Mucosa of stomach (tissue), 1 donor: ENCODE measurements around the gene SORT1.

Experiments
- H3K27me3 ChIP-seq: one replicate; pipeline ENCODE4 v1.7.0; 2013; ENCODE audit warnings: mild to moderate bottlenecking, low read length; ENCODE audit not compliant: control insufficient read depth, insufficient read depth
- H3K36me3 ChIP-seq: one replicate; pipeline ENCODE4 v1.7.0; 2013; ENCODE audit warnings: low read length; ENCODE audit not compliant: control insufficient read depth, insufficient read depth
- H3K4me1 ChIP-seq: one replicate; pipeline ENCODE4 v1.7.0; 2013; ENCODE audit warnings: mild to moderate bottlenecking, low read length; ENCODE audit not compliant: control insufficient read depth, insufficient read depth
- H3K4me3 ChIP-seq: one replicate; pipeline ENCODE4 v1.7.0; 2013; ENCODE audit warnings: low read length
- H3K9ac ChIP-seq: one replicate; pipeline ENCODE4 v1.7.0; 2013; ENCODE audit warnings: mild to moderate bottlenecking, low read length, moderate library complexity
- H3K9me3 ChIP-seq: one replicate; pipeline ENCODE4 v1.7.0; 2013; ENCODE audit warnings: mild to moderate bottlenecking, low read length, moderate library complexity; ENCODE audit not compliant: control insufficient read depth
- donor health status: Pancreatic carcinoma.

Gene SORT1

DNA sequence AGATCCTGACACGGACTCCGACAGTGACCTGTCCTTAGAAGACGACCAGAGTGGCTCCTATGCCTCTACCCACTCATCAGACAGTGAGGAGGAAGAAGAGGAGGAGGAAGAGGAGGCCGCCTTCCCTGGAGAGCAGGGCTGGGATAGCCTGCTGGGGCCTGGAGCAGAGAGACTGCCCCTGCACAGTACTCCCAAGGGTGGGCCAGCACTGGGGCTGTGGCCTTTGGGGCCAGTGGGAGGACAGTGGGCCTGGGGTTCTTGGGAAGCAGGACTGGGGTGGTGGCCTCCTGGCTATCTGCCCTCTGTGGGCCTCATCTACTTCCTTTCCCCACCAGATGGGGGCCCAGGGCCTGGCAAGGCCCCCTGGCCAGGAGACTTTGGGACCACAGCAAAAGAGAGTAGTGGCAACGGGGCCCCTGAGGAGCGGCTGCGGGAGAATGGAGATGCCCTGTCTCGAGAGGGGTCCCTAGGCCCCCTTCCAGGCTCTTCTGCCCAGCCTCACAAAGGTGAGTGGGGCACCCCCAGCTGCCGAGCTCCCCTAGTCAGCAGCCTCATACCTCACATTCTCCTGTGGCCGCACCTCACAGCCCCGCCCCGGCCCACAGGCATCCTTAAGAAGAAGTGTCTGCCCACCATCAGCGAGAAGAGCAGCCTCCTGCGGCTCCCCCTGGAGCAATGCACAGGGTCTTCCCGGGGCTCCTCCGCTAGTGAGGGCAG is 124.7 kb downstream of the SORT1 start:
- Histone ChIP-seq H3K9me3 (no peaks in the 10 kb centered on the region), H3K4me3 (no peak overlapping the region), H3K9ac (no peak overlapping the region), H3K4me1 (peaks cover 36% of the 10 kb centered on the region), H3K36me3 (no peaks in the 10 kb centered on the region), H3K27me3 (no peaks in the 10 kb centered on the region)

DNA sequence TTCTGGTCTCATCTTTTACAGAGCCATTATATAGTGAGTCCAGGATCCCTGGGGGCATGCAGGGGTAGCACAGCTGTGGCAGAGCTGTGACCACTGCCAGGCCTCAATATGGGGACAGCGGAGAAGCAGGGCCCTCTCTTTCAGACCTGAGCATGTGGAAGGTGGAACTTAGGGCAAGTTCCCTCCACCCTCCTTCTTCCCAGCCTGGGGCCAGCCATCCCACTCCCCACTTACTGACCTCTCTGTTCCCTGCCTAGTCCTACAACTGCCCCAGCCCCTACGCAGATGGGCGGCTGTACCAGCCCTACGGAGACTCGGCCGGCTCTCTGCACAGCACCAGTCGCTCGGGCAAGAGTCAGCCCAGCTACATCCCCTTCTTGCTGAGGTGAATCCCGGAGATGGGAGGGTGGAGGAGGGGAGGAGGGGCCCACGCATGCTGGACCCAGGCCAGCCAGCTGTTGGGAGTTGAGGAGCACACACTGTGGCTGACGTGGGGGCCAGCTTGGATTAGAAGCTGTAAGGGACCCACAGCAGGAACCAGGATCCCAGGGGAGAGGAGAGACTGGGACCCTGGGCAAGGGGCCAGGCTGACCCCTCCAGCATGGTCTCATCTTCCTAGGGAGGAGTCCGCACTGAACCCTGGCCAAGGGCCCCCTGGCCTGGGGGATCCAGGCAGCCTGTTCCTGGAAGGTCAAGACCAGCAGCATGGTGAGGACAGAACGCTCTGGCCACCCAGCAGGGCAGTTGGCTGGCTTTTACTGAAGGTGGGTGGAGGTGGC is 125.5 kb downstream of the SORT1 start:
- H3K4me3 ChIP-seq, result no peak overlapping the region
- H3K9ac ChIP-seq, result no peak overlapping the region
- no peaks in the 10 kb centered on the region for H3K27me3 ChIP-seq
- H3K4me1 ChIP-seq, result peaks cover 28% of the 10 kb centered on the region
- H3K9me3 ChIP-seq, result no peaks in the 10 kb centered on the region
- H3K36me3 ChIP-seq, result no peaks in the 10 kb centered on the region

DNA sequence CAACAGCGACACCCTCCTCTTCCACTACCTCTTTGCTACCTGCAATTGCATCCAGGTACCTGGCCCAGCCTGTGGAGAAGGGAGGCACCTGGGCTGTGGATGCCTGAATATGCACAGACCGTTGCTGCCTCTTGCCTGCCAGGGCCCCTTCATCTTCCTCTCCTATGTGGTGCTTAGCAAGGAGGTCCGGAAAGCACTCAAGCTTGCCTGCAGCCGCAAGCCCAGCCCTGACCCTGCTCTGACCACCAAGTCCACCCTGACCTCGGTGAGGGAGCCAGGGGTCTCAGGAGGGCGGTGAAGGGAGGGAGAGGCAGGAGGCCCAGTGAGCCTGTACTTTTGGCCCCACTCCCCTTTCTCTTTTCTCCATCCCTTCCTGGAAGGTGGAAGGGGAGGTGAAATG is 126.3 kb downstream of the SORT1 start:
- no peak overlapping the region for H3K4me3 ChIP-seq
- no peaks in the 10 kb centered on the region for H3K36me3 ChIP-seq
- no peaks in the 10 kb centered on the region for H3K27me3 ChIP-seq
- no peak overlapping the region for H3K9ac ChIP-seq
- H3K4me1 ChIP-seq, result peaks cover 21% of the 10 kb centered on the region
- H3K9me3 ChIP-seq, result no peaks in the 10 kb centered on the region

DNA sequence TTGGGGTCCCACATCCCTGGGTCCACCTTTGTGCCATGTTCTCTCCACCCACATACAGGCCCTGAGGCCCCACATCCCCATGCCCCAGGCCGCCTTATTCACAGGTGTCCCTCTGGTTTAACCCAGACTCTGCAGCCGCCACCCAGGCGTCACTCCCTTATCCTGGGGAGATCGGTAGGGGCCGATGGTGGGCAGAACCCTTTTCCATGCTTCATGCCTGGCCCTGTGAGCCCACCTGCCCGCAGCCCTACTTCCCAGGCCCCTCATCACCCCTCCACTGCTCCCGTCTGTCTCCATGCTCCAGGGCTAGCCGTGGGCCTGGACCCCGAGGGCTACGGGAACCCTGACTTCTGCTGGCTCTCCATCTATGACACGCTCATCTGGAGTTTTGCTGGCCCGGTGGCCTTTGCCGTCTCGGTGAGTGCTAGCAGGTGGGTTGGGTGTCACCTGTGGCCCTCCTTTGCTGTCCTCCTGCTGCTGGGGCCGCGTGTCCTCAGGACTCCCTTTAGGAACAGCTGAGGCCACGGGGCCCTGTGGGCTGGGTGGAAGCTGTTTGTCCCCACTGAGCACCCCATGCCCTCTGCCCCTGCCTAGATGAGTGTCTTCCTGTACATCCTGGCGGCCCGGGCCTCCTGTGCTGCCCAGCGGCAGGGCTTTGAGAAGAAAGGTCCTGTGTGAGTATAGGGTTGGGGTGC is 126.9 kb downstream of the SORT1 start:
- H3K36me3 ChIP-seq, result no peaks in the 10 kb centered on the region
- H3K4me1 ChIP-seq, result peaks cover 19% of the 10 kb centered on the region
- H3K4me3 ChIP-seq, result no peak overlapping the region

DNA sequence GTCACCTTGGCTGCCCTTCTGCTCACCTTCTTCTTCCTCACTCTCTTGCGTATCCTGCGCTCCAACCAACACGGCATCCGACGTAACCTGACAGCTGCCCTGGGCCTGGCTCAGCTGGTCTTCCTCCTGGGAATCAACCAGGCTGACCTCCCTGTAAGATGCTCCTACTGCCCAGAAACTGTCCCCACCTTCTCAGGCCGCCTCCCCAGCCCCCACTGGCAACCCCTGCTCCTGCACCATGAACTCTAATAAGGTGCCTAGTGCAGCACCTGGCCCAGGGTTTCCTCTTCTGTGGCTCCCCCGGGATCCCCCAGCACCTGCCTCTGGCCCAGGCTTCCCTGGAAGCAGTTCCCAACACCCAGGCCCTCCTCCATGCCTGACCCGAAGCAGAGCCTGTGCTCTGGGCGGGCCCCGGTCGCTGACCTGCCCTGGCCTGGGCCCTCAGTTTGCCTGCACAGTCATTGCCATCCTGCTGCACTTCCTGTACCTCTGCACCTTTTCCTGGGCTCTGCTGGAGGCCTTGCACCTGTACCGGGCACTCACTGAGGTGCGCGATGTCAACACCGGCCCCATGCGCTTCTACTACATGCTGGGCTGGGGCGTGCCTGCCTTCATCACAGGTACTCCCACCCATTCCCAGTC is 127.6 kb downstream of the SORT1 start:
- peaks cover 12% of the 10 kb centered on the region for H3K4me1 ChIP-seq
- no peaks in the 10 kb centered on the region for H3K36me3 ChIP-seq
- no peak overlapping the region for H3K9ac ChIP-seq
- H3K9me3 ChIP-seq, result no peaks in the 10 kb centered on the region
- H3K4me3 ChIP-seq, result no peak overlapping the region
- no peaks in the 10 kb centered on the region for H3K27me3 ChIP-seq

More for the DNA sequence above, 126.9 kb downstream of the SORT1 start:
- Histone ChIP-seq H3K27me3 (no peaks in the 10 kb centered on the region), H3K9ac (no peak overlapping the region), H3K9me3 (no peaks in the 10 kb centered on the region)

DNA sequence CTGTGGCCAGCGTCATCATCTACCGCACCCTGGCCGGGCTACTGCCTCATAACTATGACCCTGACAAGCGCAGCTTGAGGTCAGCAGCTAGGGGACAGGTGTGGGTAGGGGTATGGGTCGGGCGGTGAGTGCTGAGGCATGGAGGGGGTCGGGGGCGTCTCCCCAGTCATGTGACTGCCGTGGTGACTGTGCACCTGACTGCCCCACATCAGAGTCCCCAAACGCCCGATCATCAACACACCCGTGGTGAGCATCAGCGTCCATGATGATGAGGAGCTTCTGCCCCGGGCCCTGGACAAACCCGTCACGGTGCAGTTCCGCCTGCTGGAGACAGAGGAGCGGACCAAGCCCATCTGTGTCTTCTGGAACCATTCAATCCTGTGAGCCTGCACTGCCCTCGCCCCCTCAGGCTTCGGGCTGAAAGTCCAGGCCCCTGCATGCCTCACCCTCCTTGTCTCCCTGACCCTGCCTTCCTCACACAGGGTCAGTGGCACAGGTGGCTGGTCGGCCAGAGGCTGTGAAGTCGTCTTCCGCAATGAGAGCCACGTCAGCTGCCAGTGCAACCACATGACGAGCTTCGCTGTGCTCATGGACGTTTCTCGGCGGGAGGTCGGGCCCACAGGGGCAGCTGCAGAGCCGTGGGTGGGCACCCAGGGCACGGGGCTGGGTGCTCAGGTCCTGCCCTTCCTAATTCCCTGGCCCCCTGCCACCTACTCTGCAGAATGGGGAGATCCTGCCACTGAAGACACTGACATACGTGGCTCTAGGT is 128.3 kb downstream of the SORT1 start:
- no peak overlapping the region for H3K9ac ChIP-seq
- H3K27me3 ChIP-seq, result no peaks in the 10 kb centered on the region
- peaks cover 5% of the 10 kb centered on the region for H3K4me1 ChIP-seq
- no peak overlapping the region for H3K4me3 ChIP-seq
- no peaks in the 10 kb centered on the region for H3K9me3 ChIP-seq
- no peaks in the 10 kb centered on the region for H3K36me3 ChIP-seq

DNA sequence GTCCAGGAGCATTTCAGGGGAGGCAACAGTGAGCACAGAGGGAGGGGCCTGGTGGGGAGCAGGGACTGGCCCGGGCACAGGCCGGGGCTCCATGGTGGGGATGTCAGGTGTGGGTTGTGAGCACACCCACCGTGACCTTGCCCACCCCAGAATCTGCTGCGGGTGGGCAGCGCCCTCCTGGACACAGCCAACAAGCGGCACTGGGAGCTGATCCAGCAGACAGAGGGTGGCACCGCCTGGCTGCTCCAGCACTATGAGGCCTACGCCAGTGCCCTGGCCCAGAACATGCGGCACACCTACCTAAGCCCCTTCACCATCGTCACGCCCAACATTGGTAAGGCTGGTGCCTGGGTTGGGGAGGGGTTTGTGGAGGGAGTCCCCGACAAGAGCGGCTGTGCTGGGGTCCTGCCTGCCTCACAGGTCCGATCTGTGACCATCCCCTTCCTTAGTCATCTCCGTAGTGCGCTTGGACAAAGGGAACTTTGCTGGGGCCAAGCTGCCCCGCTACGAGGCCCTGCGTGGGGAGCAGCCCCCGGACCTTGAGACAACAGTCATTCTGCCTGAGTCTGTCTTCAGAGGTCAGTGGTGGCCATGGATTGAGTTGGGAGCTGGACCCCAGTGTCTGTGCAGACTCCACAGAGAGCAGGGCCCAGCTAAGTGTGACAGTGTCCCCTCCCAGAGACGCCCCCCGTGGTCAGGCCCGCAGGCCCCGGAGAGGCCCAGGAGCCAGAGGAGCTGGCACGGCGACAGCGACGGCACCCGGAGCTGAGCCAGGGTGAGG is 129.1 kb downstream of the SORT1 start:
- Histone ChIP-seq H3K4me3 (no peak overlapping the region), H3K9me3 (no peaks in the 10 kb centered on the region), H3K4me1 (peaks cover 4% of the 10 kb centered on the region), H3K36me3 (no peaks in the 10 kb centered on the region), H3K9ac (no peak overlapping the region), H3K27me3 (no peaks in the 10 kb centered on the region)

DNA sequence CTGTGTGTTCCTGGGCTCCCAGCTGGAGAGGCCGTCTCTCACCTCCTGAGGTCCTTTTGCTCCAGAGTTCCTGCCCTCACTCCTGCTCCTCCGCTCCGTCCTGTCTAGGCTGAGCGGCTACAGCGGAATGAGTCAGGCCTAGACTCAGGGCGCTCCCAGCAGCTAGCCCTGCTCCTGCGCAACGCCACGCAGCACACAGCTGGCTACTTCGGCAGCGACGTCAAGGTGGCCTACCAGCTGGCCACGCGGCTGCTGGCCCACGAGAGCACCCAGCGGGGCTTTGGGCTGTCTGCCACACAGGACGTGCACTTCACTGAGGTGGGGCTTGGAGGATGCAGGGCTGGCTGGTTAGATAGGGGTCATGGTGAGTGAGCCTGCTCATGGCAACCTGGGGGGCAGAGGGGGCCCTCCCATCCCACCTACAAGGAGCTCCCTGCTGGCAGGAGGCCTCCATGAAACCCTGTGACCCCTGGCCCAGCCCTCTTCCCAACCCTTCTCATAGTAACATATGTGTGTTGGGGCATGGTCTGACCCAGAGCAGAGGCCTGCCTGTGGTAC is 129.9 kb downstream of the SORT1 start:
- Histone ChIP-seq H3K9ac (no peak overlapping the region), H3K4me1 (peaks cover 6% of the 10 kb centered on the region), H3K36me3 (no peaks in the 10 kb centered on the region), H3K4me3 (no peak overlapping the region), H3K9me3 (no peaks in the 10 kb centered on the region), H3K27me3 (no peaks in the 10 kb centered on the region)

DNA sequence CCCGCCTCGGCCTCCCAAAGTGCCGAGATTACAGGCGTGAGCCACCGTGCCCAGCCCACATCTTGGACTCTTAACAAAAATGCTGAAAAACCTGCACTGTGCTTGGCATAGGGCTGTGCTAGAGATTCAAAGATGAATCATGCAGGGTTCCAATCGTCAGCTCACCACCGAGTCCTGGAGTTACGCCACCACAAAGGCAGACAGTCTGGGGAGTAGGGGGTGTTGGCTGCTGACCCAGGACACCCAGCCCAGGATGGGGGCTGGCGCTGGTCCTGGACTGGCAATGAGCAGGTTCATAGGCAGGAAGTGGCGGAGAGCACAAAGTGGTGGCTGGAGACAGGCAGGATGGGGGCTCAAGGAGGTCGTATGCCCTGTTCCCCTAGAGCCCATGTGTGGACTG is 130.8 kb downstream of the SORT1 start:
- H3K4me3 ChIP-seq, result no peak overlapping the region
- H3K36me3 ChIP-seq, result no peaks in the 10 kb centered on the region
- peaks cover 6% of the 10 kb centered on the region for H3K4me1 ChIP-seq
- H3K9ac ChIP-seq, result no peak overlapping the region
- no peaks in the 10 kb centered on the region for H3K27me3 ChIP-seq
- H3K9me3 ChIP-seq, result no peaks in the 10 kb centered on the region

DNA sequence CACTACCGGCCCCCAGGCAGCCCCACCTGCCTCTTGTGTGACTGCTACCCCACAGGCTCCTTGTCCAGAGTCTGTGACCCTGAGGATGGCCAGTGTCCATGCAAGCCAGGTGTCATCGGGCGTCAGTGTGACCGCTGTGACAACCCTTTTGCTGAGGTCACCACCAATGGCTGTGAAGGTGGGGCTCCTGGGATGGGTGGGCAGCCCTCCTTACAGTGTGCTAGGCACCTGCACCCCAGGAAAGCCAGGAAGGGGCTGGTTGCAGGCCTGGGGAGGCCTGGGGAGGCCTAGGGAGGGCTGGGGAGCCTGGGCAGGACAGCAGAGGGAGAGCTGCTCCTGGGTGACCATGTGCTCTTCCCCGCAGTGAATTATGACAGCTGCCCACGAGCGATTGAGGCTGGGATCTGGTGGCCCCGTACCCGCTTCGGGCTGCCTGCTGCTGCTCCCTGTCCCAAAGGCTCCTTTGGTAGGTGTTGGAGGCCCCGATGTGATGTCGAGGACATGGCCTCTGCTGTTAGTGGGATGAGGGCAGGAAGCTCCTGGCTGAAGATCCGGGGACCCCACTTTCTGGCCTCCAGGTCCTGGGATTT is 131.9 kb downstream of the SORT1 start:
- Histone ChIP-seq H3K9ac (no peak overlapping the region), H3K4me1 (peaks cover 6% of the 10 kb centered on the region), H3K36me3 (no peaks in the 10 kb centered on the region), H3K4me3 (no peak overlapping the region), H3K9me3 (no peaks in the 10 kb centered on the region), H3K27me3 (no peaks in the 10 kb centered on the region)
